GM10847 (cell line): Measurements from ENCODE around the gene PPP4R2.

Experiments
- POLR2A ChIP-seq: IDR thresholded peaks from 2 replicates; pipeline ENCODE4 v1.6.1; 2011; ENCODE audit not compliant: insufficient read length; ENCODE audit errors: extremely low read depth

The PPP4R2 gene

DNA sequence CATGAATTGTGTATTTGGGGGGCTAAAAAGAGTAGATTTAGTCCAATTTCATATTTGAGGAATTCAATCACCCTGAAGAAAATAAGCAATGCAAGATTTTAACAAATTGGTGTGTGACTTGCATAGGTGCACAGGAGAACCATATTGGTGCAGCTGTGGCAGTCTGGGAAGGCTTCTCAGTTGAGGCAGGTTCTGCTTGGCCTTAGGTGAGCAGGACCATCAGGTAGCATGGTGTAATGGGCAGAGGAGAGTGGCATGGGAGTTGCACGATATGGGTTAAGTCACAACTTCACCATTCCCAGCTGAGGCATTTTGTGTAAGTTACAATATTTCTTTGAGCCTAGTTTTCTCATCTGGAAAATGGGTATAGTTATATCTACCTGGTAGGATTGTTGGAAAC lies 75.3 kb downstream of the PPP4R2 start:
- no peak for TF ChIP-seq POLR2A

DNA sequence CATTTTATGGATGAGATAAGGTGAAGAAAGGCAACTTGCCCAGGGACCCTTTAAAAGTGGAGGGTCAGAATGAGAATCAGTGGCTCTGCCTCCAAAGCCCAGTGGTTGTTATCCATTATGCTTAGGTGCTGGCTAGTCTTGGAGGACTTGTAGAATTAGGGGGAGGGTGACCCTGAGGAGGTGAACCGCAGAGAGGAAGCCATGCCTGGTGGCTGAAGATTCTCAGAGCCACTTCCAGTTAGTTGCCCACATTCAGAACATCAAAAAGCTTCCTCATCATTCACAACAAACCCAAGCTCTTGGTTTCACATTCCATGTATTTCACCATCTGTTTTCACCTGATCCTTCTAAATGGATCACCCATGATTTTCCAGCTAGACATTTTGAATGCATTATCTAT lies 76.0 kb downstream of the PPP4R2 start:
- no peak for TF ChIP-seq POLR2A

DNA sequence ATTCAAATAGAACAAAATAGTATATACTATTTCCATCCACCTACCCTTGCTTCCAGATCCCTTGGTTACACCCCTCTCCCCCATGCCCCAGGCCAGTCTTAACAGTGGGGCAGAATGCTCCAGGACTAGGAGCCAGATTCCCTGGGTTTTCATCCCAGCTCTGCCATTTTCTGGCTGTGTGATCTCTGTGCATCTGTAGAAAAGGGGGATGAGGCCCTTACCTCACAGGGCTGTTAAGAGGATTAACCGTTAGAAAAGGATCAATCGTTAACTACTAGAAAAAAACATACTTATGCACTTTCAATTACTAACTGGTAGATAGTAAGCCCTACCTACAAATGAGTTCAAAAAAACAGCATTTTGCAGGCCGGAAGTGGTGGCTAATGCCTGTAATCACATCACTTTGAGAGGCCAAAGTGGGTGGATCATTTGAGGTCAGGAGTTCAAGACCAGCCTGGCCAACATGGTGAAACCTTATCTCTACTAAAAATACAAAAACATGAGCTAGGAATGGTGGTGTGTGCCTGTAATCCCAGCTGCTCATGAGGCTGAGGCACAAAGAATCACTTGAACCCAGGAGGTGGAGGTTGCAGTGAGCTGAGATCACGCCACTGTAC lies 76.6 kb downstream of the PPP4R2 start:
- TF ChIP-seq POLR2A = no peak

DNA sequence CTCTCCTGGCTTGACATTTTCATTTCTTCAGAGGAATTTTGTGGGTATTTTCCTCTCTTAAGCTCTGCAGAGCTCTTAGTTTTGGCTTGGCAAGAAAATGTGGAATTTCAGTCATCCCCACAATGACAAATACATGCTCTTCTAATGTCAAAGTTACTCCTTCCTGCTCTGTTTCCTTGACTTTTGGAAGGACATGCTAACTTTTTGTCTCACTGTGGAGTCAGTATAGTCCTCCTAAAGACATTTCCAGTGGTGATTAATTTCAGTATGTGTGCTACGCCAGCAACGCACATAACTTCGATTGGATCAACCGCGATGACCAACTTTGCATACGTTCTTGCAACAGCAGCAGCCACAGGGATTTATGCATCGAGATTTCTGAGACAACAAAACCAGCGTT lies 78.2 kb downstream of the PPP4R2 start:
- TF ChIP-seq POLR2A = no peak

DNA sequence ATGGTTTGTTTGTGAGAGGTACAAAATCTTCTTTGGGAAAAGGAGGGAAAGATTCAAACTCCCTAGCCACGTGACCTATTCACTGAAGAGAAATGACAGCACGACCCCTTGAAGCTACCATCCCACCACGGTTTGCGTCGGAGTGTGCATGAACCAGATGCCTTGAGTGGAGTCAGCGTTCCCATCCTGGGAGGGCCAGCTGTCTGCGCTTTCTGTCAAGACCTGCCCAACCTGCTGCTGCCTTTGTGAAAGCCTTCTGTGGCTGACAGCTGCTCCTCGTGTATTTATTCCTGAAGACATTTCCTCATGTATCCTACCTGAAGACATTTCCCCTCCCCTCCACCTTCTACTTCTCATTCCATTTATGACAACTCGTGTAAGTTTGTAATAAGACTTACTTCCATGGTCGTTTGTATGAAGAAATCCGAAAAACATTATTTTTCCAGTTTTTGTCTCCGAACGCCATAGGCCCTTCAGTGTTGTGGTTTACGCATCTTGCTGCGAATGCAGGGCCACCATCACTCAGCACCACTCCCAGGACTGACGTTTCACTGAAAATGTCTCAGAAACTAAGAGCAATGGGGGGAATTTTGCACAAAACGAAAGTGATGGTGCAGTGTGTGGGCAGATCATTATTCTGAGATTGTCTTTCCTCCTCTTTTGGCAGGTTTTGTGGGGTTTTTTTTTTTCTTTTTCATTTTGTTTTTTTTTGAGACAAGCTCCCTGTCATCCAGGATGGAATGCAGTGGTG lies 83.8 kb downstream of the PPP4R2 start:
- no peak for TF ChIP-seq POLR2A

DNA sequence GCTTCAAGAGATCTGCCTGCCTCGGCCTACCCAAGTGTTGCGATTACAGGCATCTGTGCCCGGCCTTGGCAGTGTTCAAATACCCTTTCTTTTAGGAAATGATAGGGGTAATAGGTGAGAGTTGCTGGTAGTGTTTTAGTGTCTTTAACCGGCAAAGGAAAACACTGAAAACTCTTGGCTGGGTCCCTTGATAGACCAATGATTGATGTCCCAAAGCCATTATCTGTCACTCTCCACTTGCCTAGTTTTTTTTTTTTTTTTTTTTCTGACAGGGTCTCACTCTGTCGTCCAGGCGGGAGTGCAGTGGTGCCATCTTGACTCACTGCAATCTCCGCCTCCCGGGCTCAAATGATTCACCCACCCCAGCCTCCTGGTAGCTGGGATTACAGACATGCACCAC lies 84.5 kb downstream of the PPP4R2 start:
- no peak for TF ChIP-seq POLR2A

DNA sequence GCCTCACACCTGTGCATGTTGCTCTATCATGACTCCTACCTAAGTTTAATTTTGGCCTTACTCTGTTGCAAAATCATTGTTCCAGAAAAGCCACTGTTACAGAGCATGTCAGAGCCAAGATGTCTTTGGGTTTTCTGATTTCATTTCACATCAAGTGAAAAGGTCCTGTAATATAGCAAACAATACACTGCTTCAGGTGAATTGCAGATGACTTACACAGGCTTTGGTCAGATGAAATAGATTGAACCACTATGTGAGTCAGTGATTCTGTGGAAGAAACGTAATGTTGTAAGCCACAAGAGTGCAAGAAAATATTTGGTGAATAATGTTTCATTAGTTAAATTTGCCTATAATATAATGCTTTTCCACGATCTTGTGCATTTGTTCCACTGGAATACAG lies 87.6 kb downstream of the PPP4R2 start:
- no peak for TF ChIP-seq POLR2A

DNA sequence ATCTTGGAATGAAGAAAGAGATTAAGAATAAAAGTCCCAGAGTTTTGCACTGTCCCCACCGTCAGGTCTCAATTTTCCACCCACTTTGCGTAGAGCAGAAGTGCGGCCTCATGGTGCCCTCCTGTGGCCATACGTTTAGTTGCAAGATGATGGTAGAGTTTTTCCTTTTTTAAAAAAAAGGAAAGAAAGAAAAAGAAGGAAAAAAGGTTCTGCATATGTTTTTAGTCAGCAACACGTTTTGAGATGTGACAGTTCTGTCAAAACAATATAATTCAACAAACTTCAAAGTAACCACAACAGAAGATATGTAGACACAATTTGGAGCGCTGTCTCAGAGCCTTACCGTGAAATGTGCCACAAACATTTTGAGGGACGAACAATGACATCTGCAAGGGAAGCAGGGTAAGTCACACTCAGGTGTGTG lies 89.5 kb downstream of the PPP4R2 start:
- no peak for TF ChIP-seq POLR2A

DNA sequence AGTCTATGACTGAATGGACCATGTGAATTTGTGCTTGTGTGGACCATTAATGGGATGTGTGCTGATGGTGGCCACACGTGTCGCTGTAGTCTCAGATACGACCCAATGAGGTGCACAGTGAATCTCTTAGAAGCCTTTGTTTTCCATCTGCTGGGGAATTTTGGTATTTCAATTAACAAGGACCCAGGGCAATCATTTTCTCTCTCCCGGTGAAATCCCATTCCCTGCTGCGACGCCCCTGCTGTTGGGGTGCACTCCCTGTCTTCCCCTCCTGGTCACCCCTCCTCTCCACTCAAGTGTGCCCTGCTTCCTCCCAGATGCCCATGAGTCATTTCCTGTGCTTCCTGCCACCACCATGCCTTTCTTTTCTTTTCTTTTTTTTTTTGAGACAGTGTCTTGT lies 97.5 kb downstream of the PPP4R2 start:
- no peak for TF ChIP-seq POLR2A

DNA sequence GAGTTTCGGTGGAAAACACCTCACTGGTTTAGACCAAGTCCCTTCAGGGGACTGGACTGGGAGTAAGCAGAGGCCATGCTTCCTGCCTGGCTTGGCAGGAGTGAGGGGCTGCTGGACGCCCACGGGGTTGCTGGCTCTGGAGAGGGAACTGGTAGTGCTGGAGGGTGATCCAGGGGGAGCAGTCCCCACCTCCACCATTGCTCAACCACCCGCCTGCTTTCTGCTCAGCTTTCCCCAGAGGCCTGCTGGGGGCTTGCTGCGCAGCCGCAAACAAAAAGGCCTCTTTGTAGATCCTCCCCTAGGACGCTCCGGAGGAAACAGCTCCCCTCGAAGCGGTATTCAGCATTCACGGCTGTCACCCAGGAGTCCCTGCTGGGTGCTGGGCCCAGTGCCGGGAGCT lies 98.3 kb downstream of the PPP4R2 start:
- TF ChIP-seq POLR2A = no peak

DNA sequence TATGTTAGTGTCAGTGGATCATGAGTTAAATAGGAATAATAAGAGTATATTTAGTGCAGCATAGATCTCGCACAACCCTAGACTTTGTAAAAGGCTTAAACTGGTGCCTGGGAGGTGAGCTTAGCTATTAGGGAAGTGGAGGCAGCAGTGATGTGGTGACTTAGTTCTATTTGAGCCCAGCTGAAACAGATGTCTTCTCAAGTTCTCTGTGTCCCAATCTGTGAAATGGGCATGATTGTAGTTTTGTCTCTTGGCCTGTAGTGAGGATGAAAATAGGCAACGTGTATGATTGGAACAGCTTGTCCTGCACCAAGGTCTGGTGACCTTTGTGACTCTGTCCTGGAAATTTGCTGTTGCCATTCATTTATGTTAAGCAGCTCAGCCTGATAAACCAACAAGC lies 99.6 kb downstream of the PPP4R2 start:
- TF ChIP-seq POLR2A = no peak

DNA sequence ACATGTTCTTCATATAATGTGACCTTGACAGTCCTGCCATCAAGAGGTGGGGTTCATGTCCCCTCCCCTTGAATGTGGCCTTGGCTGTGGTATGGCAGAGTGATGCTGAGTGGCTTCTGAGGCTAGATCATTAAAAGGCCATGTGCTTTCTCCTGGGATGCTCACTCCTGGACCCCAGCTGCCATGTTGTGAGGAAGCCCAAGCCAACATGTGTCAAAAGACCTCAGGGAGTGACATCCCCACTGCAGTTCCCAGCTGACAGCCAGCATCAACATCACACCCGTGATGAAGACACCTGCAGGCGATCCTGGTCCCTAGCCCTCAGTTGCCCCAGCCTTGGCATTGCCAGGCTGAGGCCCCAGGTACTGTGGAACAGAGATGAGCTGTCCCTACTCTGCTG lies 101.4 kb downstream of the PPP4R2 start:
- no peak for TF ChIP-seq POLR2A

DNA sequence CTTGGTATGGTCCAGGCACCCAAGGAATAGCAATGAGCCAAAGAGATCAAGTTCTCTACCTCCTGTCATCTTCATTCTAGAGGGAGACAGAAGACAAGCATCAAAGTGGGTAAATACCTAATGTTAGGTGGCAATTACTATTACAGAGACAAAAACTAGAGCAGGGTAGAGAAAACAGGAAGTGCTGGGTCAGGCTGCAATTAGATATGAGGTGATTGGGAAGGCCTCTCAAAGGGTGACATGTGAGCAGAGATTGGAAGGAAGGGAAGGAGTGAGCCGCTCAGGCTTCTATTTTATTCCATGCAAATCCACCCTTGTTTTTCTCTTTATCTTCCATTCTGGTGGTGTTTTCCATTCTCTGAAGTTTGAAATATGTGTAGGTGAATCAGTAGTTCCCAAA lies 102.3 kb downstream of the PPP4R2 start:
- TF ChIP-seq POLR2A = no peak

DNA sequence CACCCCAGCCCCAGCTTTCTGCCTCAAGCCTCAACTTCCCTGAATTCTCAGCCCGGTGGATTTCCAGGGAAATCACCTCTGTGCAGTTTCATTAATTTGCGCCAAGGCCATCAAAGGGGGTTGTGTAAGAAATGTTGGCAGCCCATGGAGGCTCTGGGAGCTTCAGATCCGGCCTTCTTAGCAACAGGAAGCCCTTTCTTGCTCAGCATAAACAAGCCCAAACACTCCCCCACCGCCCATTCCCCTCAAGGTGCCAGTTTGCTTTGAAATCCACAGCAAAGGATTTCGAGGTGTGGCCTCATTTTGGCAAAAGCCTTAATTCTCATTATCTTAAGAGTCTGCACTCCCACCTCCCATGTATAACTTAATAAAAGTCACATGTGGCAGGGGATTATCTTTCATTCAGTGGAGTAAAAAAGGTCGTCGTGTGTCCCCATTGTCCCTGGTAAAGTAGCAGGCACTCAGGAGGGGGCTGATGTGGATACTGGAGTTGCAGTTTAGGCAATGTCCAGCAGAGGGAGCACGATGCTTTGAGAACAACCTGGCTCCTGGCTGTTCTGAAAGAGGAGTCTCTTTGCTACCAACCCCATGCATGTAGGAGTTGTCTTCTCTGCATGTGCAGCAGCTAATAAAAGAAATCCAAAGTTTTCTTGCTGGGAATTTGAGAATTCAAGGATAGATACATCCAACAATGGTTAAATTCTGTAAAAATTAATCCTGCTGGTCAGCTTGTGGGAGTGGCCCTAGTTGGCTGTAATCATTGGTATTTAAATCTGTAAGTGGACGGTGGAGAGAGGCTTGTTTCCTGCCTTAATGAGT lies 104.3 kb downstream of the PPP4R2 start:
- no peak for TF ChIP-seq POLR2A

DNA sequence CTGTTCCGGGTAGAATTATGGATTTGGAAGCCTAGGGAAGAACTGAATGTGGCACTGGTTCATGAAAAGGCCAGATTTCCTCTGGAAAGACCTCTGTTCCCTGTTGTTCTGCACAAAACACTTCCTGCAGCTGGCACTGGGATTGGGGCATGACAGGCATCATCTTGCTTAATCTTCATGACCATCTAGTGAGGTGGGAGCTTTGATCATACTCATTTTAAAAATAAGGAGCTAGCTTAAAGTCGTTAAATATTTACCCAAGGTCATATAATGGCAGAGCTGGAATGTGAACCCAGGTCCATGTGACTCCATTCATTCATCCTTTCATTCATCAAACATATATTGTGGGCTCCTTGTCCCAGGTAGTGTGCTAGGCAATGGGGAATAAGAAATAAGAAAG lies 105.3 kb downstream of the PPP4R2 start:
- no peak for TF ChIP-seq POLR2A

DNA sequence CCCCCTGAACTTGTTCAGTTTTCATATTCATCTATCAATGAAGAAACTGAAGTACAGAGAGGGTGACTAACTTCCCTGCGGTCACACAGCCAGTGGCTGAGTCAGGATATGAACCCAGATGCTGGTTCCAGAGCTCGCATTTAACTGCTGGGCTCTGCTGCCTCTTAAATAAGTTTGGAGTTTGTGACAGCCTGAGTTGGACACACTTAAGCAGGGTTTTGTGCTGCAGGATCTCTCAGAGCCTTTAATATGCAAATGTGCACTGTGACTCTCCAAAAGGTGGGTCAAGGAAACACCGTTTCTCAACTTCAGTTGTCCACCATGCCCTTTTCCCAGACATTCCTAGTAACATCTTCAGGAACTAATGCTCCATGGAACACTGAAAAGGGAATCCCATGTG lies 110.6 kb downstream of the PPP4R2 start:
- no peak for TF ChIP-seq POLR2A
